Lower leg skin (tissue), 3 donors: ENCODE data around the gene CAMP.

ENCODE experiments used
- POLR2A ChIP-seq, 2 donors: fragments of 450-650 bp; IDR thresholded peaks; one replicate each; pipeline ENCODE4 v1.6.1; 2016 to 2017; ENCODE audit warnings: antibody characterized with exemption in 2 of 2, mild to moderate bottlenecking in 1 of 2, moderate library complexity in 1 of 2
- TF ChIP-seq, protein P1 (sequence below), 3 donors: fragments of 450-650 bp; IDR thresholded peaks; one replicate each; pipeline ENCODE4 v1.5.1; 2016; ENCODE audit warnings: antibody characterized with exemption in 3 of 3, mild to moderate bottlenecking in 3 of 3, moderate library complexity in 2 of 3

DNA sequence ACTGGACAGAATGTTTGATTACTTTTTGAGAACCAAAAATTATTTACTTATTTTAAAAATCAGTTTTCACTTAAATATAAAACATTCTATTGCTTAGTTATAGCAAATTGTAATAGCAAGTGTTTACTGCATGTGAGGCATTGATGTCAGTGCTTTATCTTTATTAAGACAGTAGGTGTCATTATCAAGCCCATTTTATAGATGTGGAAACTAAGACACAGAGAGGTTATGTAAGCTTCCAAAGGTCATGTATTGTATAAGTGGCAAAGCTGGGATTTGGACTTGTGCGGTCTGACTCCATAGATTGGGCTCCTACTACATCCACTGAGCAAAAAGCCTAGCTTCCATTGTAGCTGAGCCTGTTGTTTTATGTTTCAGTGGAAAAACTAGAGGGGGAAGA lies 35.2 kb downstream of the CAMP start:
- TF ChIP-seq POLR2A (IDR thresholded peaks at IDR 0.05): no peak
- TF ChIP-seq, protein P1, sequence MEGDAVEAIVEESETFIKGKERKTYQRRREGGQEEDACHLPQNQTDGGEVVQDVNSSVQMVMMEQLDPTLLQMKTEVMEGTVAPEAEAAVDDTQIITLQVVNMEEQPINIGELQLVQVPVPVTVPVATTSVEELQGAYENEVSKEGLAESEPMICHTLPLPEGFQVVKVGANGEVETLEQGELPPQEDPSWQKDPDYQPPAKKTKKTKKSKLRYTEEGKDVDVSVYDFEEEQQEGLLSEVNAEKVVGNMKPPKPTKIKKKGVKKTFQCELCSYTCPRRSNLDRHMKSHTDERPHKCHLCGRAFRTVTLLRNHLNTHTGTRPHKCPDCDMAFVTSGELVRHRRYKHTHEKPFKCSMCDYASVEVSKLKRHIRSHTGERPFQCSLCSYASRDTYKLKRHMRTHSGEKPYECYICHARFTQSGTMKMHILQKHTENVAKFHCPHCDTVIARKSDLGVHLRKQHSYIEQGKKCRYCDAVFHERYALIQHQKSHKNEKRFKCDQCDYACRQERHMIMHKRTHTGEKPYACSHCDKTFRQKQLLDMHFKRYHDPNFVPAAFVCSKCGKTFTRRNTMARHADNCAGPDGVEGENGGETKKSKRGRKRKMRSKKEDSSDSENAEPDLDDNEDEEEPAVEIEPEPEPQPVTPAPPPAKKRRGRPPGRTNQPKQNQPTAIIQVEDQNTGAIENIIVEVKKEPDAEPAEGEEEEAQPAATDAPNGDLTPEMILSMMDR (IDR thresholded peaks at IDR 0.05): no peak
